Measurements from ENCODE around the gene KIF15.
"Not testable (repeated sequence)": the region's sequence is repeated elsewhere in the genome, so short reads cannot be mapped to it uniquely, and the experiment has no call there.

KIF15 gene

DNA sequence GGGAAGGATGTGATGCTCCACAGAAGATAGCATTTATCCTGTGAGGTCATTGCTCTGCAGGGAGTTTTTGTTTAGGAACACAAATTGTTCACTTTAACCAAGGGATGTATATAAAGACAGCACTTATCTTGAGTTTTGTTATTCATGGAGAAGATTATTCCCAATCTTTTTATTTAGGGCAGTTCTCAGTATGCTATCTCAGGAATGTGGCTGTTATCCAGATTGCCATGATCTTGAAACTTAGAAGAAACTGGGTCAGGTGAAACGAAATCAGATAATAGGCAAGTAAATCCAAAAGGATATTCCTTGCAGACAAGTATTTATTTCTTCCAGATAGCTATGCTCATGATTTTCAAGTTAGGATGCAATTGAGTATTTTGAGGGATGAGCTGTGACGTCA is 80.8 kb downstream of the KIF15 start:
- no peak overlapping the region for H3K4me2 ChIP-seq (ENCODE audit: low read length)
- no peak overlapping the region for H2BK120ac ChIP-seq (ENCODE audit: insufficient read depth, low read length, poor library complexity)
- no peak overlapping the region for H3K14ac ChIP-seq (ENCODE audit: low read length)
- H3K27ac ChIP-seq (ENCODE audit: low read depth, low read length) = no peak overlapping the region
- H2BK5ac ChIP-seq (ENCODE audit: low read depth, low read length, poor library complexity) = no peak overlapping the region
- no peak overlapping the region for H2BK12ac ChIP-seq (ENCODE audit: low read length)
- no peak overlapping the region for H3K4me3 ChIP-seq (ENCODE audit: low read depth, low read length)
- H3K4me1 ChIP-seq (ENCODE audit: control insufficient read depth in 1 of 2, insufficient read depth in 2 of 2, low read length in 2 of 2) = peaks cover 0 to 6% of the 10 kb centered on the region in 2 experiments
- no peak overlapping the region for H3K4ac ChIP-seq (ENCODE audit: low read depth, low read length)
- no peak overlapping the region for H2AFZ ChIP-seq (ENCODE audit: insufficient read depth, low read length, poor library complexity)
- H4K8ac ChIP-seq (ENCODE audit: low read depth, low read length) = no peak overlapping the region
- no peak for DNase-seq
- no peak overlapping the region for H4K91ac ChIP-seq (ENCODE audit: low read depth, low read length)
- WGBS (ENCODE audit: extremely low coverage, insufficient coverage, insufficient read length) = no CpG with 5 or more reads among the region's 2 CpGs
- H3K36me3 ChIP-seq (ENCODE audit: control insufficient read depth in 1 of 2, insufficient read depth in 2 of 2, low read length in 2 of 2) = peaks cover 9 to 12% of the 10 kb centered on the region in 2 experiments
- no peak overlapping the region for H3K23ac ChIP-seq (ENCODE audit: low read length)
- peaks cover 2% of the 10 kb centered on the region for H3K9me3 ChIP-seq (ENCODE audit: insufficient read depth, low read depth, low read length)
- H4K12ac ChIP-seq (ENCODE audit: low read depth, low read length) = no peak overlapping the region
- H3K9ac ChIP-seq (ENCODE audit: low read length) = no peak overlapping the region
- H3K79me1 ChIP-seq (ENCODE audit: low read length) = no peaks in the 10 kb centered on the region
- H3K79me2 ChIP-seq (ENCODE audit: control insufficient read depth, insufficient read depth, low read length, poor library complexity) = no peaks in the 10 kb centered on the region
- no peak overlapping the region for H3K18ac ChIP-seq (ENCODE audit: low read length)
- no peaks in the 10 kb centered on the region for H3K27me3 ChIP-seq (ENCODE audit: insufficient read depth, low read length)
- no peak overlapping the region for H2AK5ac ChIP-seq (ENCODE audit: low read length)

DNA sequence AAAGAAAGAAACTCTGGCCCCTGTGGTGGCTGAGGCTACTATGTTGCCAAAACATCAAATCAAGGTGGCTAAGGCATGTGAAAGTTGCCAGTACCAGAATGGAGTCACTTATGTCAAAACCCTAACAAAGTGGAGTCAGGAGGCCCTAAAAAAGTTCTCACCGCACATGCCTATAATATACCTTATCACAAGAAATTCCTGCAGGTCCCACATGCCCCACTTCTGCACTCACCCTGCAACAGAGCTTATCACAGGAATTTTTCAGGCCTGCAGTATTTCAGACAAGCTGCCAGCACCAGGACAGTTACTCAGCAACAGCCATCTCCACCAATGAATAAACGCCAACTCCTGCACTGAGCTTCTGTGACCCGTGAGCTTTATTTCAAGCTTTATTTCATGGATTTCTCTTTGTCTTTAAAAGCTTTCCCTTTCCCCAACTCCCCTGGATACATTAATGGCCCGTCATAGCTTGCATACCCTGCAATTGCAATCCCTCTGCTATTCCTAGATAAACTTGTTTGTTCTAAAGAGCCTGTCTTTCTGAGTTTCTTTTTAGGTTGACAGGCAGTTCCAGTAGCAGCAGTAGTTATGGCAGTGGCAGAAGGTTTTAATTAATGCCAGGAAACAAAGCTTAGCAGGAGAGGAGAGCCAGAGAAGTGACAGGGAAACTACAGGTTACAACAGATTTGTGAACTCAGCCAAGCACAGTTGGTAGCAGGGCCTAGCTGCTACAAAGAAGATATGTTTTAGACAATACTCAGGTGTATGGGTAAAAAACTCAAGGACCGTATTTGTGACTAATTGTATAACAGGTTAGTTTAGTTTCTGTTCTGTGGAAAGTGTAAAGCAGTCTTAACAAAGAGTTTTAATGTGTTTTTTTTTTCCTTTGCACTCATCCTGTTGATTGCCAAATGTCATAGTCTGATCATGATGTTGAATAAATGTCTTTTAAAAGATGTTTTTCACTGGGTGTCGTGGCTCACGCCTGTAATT is 84.2 kb downstream of the KIF15 start:
- Histone ChIP-seq H3K18ac (ENCODE audit: low read length) (no peak overlapping the region), H2BK120ac (ENCODE audit: insufficient read depth, low read length, poor library complexity) (no peak overlapping the region), H3K79me1 (ENCODE audit: low read length) (no peaks in the 10 kb centered on the region), H3K9ac (ENCODE audit: low read length) (no peak overlapping the region), H3K4ac (ENCODE audit: low read depth, low read length) (no peak overlapping the region), H3K4me1 (ENCODE audit: control insufficient read depth in 1 of 2, insufficient read depth in 2 of 2, low read length in 2 of 2) (peaks cover 0 to 6% of the 10 kb centered on the region in 2 experiments), H3K23ac (ENCODE audit: low read length) (no peak overlapping the region), H3K27ac (ENCODE audit: low read depth, low read length) (peak overlapping the region; percentile 82), H3K36me3 (ENCODE audit: control insufficient read depth in 1 of 2, insufficient read depth in 2 of 2, low read length in 2 of 2) (peaks cover 2 to 3% of the 10 kb centered on the region in 2 experiments), H4K8ac (ENCODE audit: low read depth, low read length) (no peak overlapping the region), H4K12ac (ENCODE audit: low read depth, low read length) (no peak overlapping the region), H2AK5ac (ENCODE audit: low read length) (no peak overlapping the region), H3K4me3 (ENCODE audit: low read depth, low read length) (no peak overlapping the region), H2BK12ac (ENCODE audit: low read length) (no peak overlapping the region), H3K27me3 (ENCODE audit: insufficient read depth, low read length) (no peaks in the 10 kb centered on the region), H3K79me2 (ENCODE audit: control insufficient read depth, insufficient read depth, low read length, poor library complexity) (no peaks in the 10 kb centered on the region), H3K9me3 (ENCODE audit: insufficient read depth, low read depth, low read length) (no peaks in the 10 kb centered on the region), H4K91ac (ENCODE audit: low read depth, low read length) (peak overlapping the region; percentile 13), H2BK5ac (ENCODE audit: low read depth, low read length, poor library complexity) (peak overlapping the region; percentile 32), H3K4me2 (ENCODE audit: low read length) (peak overlapping the region; percentile 56), H2AFZ (ENCODE audit: insufficient read depth, low read length, poor library complexity) (no peak overlapping the region), H3K14ac (ENCODE audit: low read length) (no peak overlapping the region)
- peak; percentile 72 to 82 for DNase-seq
- WGBS (ENCODE audit: extremely low coverage, insufficient coverage, insufficient read length) = no CpG with 5 or more reads among the region's 7 CpGs

DNA sequence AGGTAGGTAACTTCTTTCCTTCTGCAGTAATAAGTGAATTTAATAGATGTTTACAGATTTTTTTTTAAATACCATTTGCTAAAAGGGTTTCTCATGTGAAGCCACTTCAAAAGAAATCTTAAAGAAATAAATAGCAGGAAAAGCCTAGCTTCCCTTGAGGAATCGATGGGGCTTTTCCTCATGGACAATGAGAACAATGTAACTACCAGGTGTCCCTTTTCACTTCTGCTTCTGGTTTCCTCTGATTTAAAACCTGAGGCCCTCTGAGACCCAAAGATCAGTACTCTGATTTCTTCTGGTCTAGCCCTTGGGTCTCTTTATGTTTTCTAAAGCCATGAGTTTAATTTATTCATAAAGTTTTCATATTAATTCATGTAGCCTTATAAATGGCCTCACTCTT is 87.0 kb downstream of the KIF15 start:
- no peak overlapping the region for H3K14ac ChIP-seq (ENCODE audit: low read length)
- H3K79me2 ChIP-seq (ENCODE audit: control insufficient read depth, insufficient read depth, low read length, poor library complexity) = no peaks in the 10 kb centered on the region
- DNase-seq = no peak
- peaks cover 1 to 2% of the 10 kb centered on the region in 2 experiments for H3K36me3 ChIP-seq (ENCODE audit: control insufficient read depth in 1 of 2, insufficient read depth in 2 of 2, low read length in 2 of 2)
- H2BK120ac ChIP-seq (ENCODE audit: insufficient read depth, low read length, poor library complexity) = no peak overlapping the region
- no peak overlapping the region for H2AFZ ChIP-seq (ENCODE audit: insufficient read depth, low read length, poor library complexity)
- H4K8ac ChIP-seq (ENCODE audit: low read depth, low read length) = no peak overlapping the region
- no peak overlapping the region for H3K4me3 ChIP-seq (ENCODE audit: low read depth, low read length)
- H3K4ac ChIP-seq (ENCODE audit: low read depth, low read length) = no peak overlapping the region
- no peaks in the 10 kb centered on the region for H3K79me1 ChIP-seq (ENCODE audit: low read length)
- no peak overlapping the region for H2AK5ac ChIP-seq (ENCODE audit: low read length)
- H3K18ac ChIP-seq (ENCODE audit: low read length) = no peak overlapping the region
- WGBS (ENCODE audit: extremely low coverage, insufficient coverage, insufficient read length) = no CpG with 5 or more reads among the region's 1 CpG
- no peak overlapping the region for H3K27ac ChIP-seq (ENCODE audit: low read depth, low read length)
- no peak overlapping the region for H2BK12ac ChIP-seq (ENCODE audit: low read length)
- H4K91ac ChIP-seq (ENCODE audit: low read depth, low read length) = no peak overlapping the region
- no peak overlapping the region for H3K23ac ChIP-seq (ENCODE audit: low read length)
- no peak overlapping the region for H4K12ac ChIP-seq (ENCODE audit: low read depth, low read length)
- peaks cover 0 to 6% of the 10 kb centered on the region in 2 experiments for H3K4me1 ChIP-seq (ENCODE audit: control insufficient read depth in 1 of 2, insufficient read depth in 2 of 2, low read length in 2 of 2)
- no peak overlapping the region for H3K4me2 ChIP-seq (ENCODE audit: low read length)
- H2BK5ac ChIP-seq (ENCODE audit: low read depth, low read length, poor library complexity) = no peak overlapping the region
- H3K9me3 ChIP-seq (ENCODE audit: insufficient read depth, low read depth, low read length) = no peaks in the 10 kb centered on the region
- no peak overlapping the region for H3K9ac ChIP-seq (ENCODE audit: low read length)
- no peaks in the 10 kb centered on the region for H3K27me3 ChIP-seq (ENCODE audit: insufficient read depth, low read length)

DNA sequence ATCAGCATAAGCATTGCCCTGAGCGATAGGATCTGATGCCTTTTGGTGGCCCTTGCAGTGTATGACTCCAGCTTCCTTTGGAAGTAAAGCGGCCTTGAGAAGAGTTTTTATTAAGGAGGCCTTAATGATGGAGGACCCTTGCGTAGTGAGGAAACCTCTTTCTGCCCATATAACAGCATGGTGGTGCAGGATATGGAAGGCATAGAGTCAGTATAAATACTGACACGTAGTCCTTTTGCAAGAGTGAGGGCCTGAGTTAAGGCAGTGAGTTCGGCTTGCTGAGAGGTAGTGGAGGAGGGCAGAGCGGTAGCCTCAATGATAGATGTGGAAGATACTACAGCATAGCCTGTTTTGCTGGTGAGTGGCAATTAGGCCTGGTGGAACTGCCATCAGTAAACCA is 95.1 kb downstream of the KIF15 start:
- H2BK120ac ChIP-seq (ENCODE audit: insufficient read depth, low read length, poor library complexity); H3K9me3 ChIP-seq (ENCODE audit: insufficient read depth, low read depth, low read length); H3K18ac ChIP-seq (ENCODE audit: low read length); H4K12ac ChIP-seq (ENCODE audit: low read depth, low read length); H3K36me3 ChIP-seq (ENCODE audit: control insufficient read depth in 1 of 2, insufficient read depth in 2 of 2, low read length in 2 of 2); H3K14ac ChIP-seq (ENCODE audit: low read length); H3K79me1 ChIP-seq (ENCODE audit: low read length); H2AK5ac ChIP-seq (ENCODE audit: low read length); H4K8ac ChIP-seq (ENCODE audit: low read depth, low read length); H3K79me2 ChIP-seq (ENCODE audit: control insufficient read depth, insufficient read depth, low read length, poor library complexity); H3K27ac ChIP-seq (ENCODE audit: low read depth, low read length); H3K23ac ChIP-seq (ENCODE audit: low read length); H3K4me1 ChIP-seq (ENCODE audit: control insufficient read depth in 1 of 2, insufficient read depth in 2 of 2, low read length in 2 of 2); H3K27me3 ChIP-seq (ENCODE audit: insufficient read depth, low read length); DNase-seq; H2AFZ ChIP-seq (ENCODE audit: insufficient read depth, low read length, poor library complexity); H2BK5ac ChIP-seq (ENCODE audit: low read depth, low read length, poor library complexity); H2BK12ac ChIP-seq (ENCODE audit: low read length); H3K4ac ChIP-seq (ENCODE audit: low read depth, low read length); H3K4me2 ChIP-seq (ENCODE audit: low read length); H3K9ac ChIP-seq (ENCODE audit: low read length); H4K91ac ChIP-seq (ENCODE audit: low read depth, low read length); H3K4me3 ChIP-seq (ENCODE audit: low read depth, low read length): not testable (repeated sequence)
- no CpG with 5 or more reads among the region's 6 CpGs for WGBS (ENCODE audit: extremely low coverage, insufficient coverage, insufficient read length)
